H1 (cell line): ENCODE data around the gene CXCR5. TPM values are rescaled to one million over a fixed set of nuclear protein-coding genes. Genes with fewer than 3 reads are reported as not detected.

Experiments
- ATF3 ChIP-seq: IDR thresholded peaks from 2 replicates; pipeline ENCODE4 v1.6.1; 2011; ENCODE audit warnings: low read depth, mild to moderate bottlenecking, low read length; ENCODE audit not compliant: insufficient read depth
- CBX5 ChIP-seq: fragments of 300-800, 300-1000 bp; sonication (generic); IDR thresholded peaks from 2 replicates; pipeline ENCODE4 v1.7.1; 2016; ENCODE audit warnings: antibody characterized with exemption, low read length, low read depth
- CBX8 ChIP-seq: fragments of 300-800, 300-1000 bp; sonication (generic); IDR thresholded peaks from 2 replicates; pipeline ENCODE4 v1.7.1; 2016; ENCODE audit warnings: low read depth, low read length, borderline replicate concordance
- CEBPB ChIP-seq: IDR thresholded peaks from 2 replicates; pipeline ENCODE4 v1.6.1; 2012; ENCODE audit warnings: low read depth, low read length
- CHD2 ChIP-seq: IDR thresholded peaks from 2 replicates; pipeline ENCODE4 v1.6.1; 2012; ENCODE audit warnings: low read length, improper control_type of control experiment
- CTCF ChIP-seq, 3 experiments: IDR thresholded peaks; 1 replicate in 2 of 3; 2 replicates in 1 of 3; pipeline versions ENCODE4 v1.5.1 to v1.6.1; 2011; ENCODE audit warnings: low read length in 3 of 3, mild to moderate bottlenecking in 3 of 3, inconsistent platforms in 2 of 3, low read depth in 1 of 3, moderate library complexity in 1 of 3; ENCODE audit not compliant: insufficient read depth in 1 of 3; ENCODE audit errors: control extremely low read depth in 1 of 3
- GABPA ChIP-seq: IDR thresholded peaks from 2 replicates; pipeline ENCODE4 v1.6.1; 2011; ENCODE audit warnings: mild to moderate bottlenecking, low read length, moderate library complexity, borderline replicate concordance; ENCODE audit not compliant: insufficient read depth
- JUND ChIP-seq: IDR thresholded peaks from 2 replicates; pipeline ENCODE4 v1.6.1; 2011; ENCODE audit warnings: mild to moderate bottlenecking, improper control_type of control experiment, low read length
- KDM4A ChIP-seq: IDR thresholded peaks from one replicate; pipeline ENCODE4 v1.7.1; 2012; ENCODE audit warnings: low read depth, mild to moderate bottlenecking, moderate library complexity, low read length, inconsistent platforms; ENCODE audit not compliant: severe bottlenecking
- MAFK ChIP-seq: IDR thresholded peaks from 2 replicates; pipeline ENCODE4 v1.6.1; 2012; ENCODE audit warnings: low read depth, mild to moderate bottlenecking, improper control_type of control experiment, low read length
- POLR2A ChIP-seq, 2 experiments: IDR thresholded peaks; 1 replicate in 1 of 2; 2 replicates in 1 of 2; pipeline ENCODE4 v1.6.1; 2011; ENCODE audit warnings: low read depth in 2 of 2, low read length in 2 of 2, mild to moderate bottlenecking in 2 of 2; ENCODE audit errors: control extremely low read depth in 1 of 2
- RBBP5 ChIP-seq: IDR thresholded peaks from 2 replicates; pipeline ENCODE4 v1.7.1; 2012; ENCODE audit warnings: low read depth, mild to moderate bottlenecking, inconsistent platforms, low read length, moderate library complexity, borderline replicate concordance
- SIRT6 ChIP-seq: IDR thresholded peaks from one replicate; pipeline ENCODE4 v1.7.1; 2012; ENCODE audit warnings: low read length, inconsistent platforms
- SRF ChIP-seq: IDR thresholded peaks from 2 replicates; pipeline ENCODE4 v1.6.1; 2011; ENCODE audit warnings: mild to moderate bottlenecking, low read depth, low read length, moderate library complexity
- SUZ12 ChIP-seq: fragments of 200-600 bp; sonication (generic); IDR thresholded peaks from 2 replicates; pipeline ENCODE4 v1.6.1; 2012; ENCODE audit warnings: mild to moderate bottlenecking, inconsistent platforms, low read length, moderate library complexity, mixed read lengths
- USF2 ChIP-seq: IDR thresholded peaks from 2 replicates; pipeline ENCODE4 v1.6.1; 2011; ENCODE audit warnings: low read length, improper control_type of control experiment
- YY1 ChIP-seq: IDR thresholded peaks from 2 replicates; pipeline ENCODE4 v1.6.1; 2011; ENCODE audit warnings: low read depth, mild to moderate bottlenecking, low read length
- polyA plus RNA-seq, 7 experiments: library from polyadenylated mRNA; depleted of rRNA in 3 of 7; stranded (reverse) in 5 of 7; unstranded in 2 of 7; fragments of >200 nt in 5 of 7; fragments of 200-250 nt in 2 of 7; gene quantifications; 1 replicate in 5 of 7; 2 replicates in 1 of 7; 4 replicates in 1 of 7; pipeline versions ENCODE4 v1.2.1 to v1.2.3, GENCODE V29; 2011 to 2013; ENCODE audit warnings: missing spikeins in 2 of 7, mixed read lengths in 2 of 7
- total RNA-seq: library from RNA; stranded (reverse); fragmentation: NEBNext Ultra II Directional; extraction: Animal tissue kit (Norgen Biotek cat#: 25700); gene quantifications from 2 replicates; pipeline ENCODE4 v1.2.1, GENCODE V29; 2021

Gene CXCR5
- total and polyA plus RNA-seq, 2 of the 8 experiments (the other 6 are each of a cell fraction or from before 2014, with no cell fraction given) = not detected

- peak; percentile 66 for TF ChIP-seq CEBPB
- TF ChIP-seq CTCF (IDR thresholded peaks at IDR 0.05; ENCODE audit: control extremely low read depth in 1 of 3, insufficient read depth in 1 of 3, low read depth in 1 of 3, low read length in 3 of 3) = no peak
- no peak for TF ChIP-seq SIRT6
- no peak for TF ChIP-seq USF2
- TF ChIP-seq MAFK = no peak
- TF ChIP-seq KDM4A = no peak
- no peak for TF ChIP-seq GABPA
- TF ChIP-seq ATF3 = no peak
- no peak for TF ChIP-seq SUZ12
- peak; percentile 76 for TF ChIP-seq RBBP5
- peak in 1 of 2 experiments; percentile 10; a peak in 1 of 3 replicates for TF ChIP-seq POLR2A (IDR thresholded peaks at IDR 0.05; ENCODE audit: control extremely low read depth in 1 of 2, low read depth in 2 of 2, low read length in 2 of 2)
- no peak for TF ChIP-seq SRF
- TF ChIP-seq CBX8 = no peak
- TF ChIP-seq YY1 = no peak
- no peak for TF ChIP-seq CHD2
- TF ChIP-seq JUND = 0 out of 2 replicates have a peak, but pooled peaks have one; percentile 20
- no peak for TF ChIP-seq CBX5
- TF ChIP-seq, all 59 proteins: peak for 9
Observed at GRCh38 chr11:118921121-118921928, 37.6 kb downstream of the CXCR5 start (continued).
